Fibroblast of mammary gland (primary cell): ENCODE results near the gene NUP214.

Experiments
- DNase-seq: peaks from one replicate; pipeline ENCODE4 v3.0.0-alpha.2; 2010; ENCODE audit warnings: low read depth
- H3K4me3 ChIP-seq: 2 replicates; pipeline ENCODE4 v1.5.1; 2011; ENCODE audit warnings: low read depth, mild to moderate bottlenecking, low read length, moderate library complexity; ENCODE audit not compliant: control insufficient read depth
- TF ChIP-seq, protein P1 (sequence below): conservative IDR thresholded peaks from 2 replicates; pipeline ENCODE4 v1.5.1; 2011; ENCODE audit warnings: low read depth, low read length, inconsistent platforms; ENCODE audit not compliant: control insufficient read depth, insufficient read depth

Gene NUP214

DNA sequence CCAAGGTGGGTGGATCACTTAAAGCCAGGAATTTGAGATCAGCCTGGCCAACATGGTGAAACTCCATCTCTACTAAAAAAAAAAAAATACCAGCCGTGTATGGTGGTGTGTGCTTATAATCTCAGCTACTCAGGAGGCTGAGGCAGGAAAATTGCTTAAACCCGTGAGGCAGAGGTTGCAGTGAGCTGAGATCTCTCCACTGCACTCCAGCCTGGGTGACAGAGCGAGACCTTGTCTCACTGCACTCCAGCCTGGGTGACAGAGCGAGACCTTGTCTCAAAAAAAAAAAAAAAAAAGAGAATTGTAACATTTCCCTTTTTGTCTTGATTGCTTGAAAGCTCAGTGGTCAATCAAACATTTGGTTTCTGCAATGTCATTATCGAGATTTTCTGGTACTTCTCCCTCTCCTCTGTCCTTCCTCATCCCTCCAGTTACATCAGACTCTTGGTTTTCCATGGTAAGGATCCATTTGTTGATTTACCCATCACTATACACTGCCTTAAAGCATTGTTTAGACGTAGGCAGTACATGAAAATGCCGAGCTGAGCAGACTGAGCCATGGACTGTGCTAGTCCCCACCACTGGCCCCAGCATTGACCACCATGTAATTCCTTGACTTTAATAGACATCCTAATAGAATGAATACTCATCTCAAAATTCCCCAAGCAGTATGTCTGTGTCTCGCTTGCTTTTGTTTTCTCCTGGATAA, 40.6 kb upstream of the NUP214 start:
- H3K4me3 ChIP-seq: no peak overlapping the region
- DNase-seq: no peak
- TF ChIP-seq, protein P1, sequence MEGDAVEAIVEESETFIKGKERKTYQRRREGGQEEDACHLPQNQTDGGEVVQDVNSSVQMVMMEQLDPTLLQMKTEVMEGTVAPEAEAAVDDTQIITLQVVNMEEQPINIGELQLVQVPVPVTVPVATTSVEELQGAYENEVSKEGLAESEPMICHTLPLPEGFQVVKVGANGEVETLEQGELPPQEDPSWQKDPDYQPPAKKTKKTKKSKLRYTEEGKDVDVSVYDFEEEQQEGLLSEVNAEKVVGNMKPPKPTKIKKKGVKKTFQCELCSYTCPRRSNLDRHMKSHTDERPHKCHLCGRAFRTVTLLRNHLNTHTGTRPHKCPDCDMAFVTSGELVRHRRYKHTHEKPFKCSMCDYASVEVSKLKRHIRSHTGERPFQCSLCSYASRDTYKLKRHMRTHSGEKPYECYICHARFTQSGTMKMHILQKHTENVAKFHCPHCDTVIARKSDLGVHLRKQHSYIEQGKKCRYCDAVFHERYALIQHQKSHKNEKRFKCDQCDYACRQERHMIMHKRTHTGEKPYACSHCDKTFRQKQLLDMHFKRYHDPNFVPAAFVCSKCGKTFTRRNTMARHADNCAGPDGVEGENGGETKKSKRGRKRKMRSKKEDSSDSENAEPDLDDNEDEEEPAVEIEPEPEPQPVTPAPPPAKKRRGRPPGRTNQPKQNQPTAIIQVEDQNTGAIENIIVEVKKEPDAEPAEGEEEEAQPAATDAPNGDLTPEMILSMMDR: no peak

- no peak for DNase-seq
- TF ChIP-seq, protein P1: no peak
- H3K4me3 ChIP-seq: no peak overlapping the region
Measured at GRCh38 chr9:131085370-131086122, 39.8 kb upstream of the NUP214 start.

DNA sequence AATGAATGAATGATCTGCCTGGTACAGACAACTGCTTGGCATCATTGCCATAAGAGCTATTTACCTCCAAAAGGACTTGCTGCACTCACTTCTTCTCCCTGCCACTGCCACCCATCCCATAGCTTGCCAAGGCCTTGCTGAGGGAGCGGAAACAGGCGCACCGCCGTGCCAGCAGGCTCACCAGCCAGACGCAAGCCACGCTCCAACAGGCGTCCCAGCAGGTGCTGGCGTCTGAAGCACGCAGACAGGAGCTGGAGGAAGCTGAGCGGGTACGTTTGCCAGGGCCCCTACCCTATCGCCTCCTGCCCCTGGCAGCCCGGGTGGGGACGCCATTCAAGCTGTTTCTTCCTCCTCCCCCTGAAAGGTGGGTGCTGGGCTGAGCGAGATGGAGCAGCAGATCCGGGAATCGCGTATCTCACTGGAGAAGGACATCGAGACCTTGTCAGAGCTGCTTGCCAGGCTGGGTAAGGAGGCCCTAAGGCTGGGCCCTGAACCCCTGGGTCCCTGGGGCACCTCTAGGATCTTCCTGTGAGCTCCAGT, 38.0 kb upstream of the NUP214 start:
- no peak for DNase-seq
- TF ChIP-seq, protein P1: no peak
- H3K4me3 ChIP-seq: no peak overlapping the region

DNA sequence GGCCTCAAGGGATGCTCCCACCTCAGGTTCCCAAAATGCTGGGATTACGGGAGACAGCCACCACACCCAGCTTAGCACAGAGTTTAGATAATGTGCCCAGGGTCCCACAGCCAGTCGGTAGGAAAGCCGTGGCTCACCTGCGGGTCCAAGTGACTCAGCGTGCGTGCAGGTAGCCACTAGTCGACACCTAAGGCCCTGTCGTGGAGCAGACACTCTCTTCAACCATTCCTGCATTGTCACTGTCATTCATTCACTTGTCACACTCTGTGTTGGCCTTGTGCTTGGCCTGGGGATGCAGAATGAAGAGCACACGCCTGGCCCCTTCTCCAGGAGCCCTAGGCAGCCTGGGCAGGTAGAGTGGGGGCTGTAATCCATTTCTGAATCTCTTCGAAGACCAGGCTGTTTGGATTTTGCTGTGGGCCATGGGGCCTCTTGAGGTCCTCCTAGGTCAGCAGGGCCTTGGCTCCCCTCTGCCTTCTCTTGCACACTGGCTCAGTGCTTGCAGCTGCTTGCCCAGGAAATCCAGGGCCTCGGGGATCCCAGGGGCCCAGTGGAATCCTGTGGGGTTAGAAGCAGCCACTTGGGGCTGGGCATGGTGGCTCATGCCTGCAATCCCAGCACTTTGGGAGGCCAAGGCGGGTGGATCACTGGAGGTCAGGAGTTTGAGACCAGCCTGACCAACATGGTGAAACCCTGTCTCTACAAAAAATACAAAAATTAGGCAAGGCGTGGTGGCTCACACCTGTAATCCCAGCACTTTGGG, 35.2 kb upstream of the NUP214 start:
- no peak overlapping the region for H3K4me3 ChIP-seq
- no peak for DNase-seq
- TF ChIP-seq, protein P1: no peak

DNA sequence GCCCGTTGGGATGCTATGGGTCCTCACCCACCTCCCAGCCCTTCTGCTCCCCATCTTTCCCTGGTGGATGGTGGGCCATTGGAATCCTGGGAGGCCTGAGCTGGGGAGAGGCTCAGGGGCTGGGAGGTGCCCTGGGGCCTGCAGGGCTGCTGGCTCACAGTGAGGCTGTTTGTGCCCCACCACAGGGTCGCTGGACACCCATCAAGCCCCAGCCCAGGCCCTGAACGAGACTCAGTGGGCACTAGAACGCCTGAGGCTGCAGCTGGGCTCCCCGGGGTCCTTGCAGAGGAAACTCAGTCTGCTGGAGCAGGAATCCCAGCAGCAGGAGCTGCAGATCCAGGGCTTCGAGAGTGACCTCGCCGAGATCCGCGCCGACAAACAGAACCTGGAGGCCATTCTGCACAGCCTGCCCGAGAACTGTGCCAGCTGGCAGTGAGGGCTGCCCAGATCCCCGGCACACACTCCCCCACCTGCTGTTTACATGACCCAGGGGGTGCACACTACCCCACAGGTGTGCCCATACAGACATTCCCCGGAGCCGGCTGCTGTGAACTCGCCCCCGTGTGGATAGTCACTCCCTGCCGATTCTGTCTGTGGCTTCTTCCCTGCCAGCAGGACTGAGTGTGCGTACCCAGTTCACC, 33.9 kb upstream of the NUP214 start:
- DNase-seq: no peak
- TF ChIP-seq, protein P1: no peak
- no peak overlapping the region for H3K4me3 ChIP-seq

- no peak for DNase-seq
- TF ChIP-seq, protein P1: no peak
- H3K4me3 ChIP-seq: no peak overlapping the region
Measured at GRCh38 chr9:131092030-131092429, 33.4 kb upstream of the NUP214 start.
